ENCODE results near the gene RNASEH2A.

RNASEH2A gene

DNA sequence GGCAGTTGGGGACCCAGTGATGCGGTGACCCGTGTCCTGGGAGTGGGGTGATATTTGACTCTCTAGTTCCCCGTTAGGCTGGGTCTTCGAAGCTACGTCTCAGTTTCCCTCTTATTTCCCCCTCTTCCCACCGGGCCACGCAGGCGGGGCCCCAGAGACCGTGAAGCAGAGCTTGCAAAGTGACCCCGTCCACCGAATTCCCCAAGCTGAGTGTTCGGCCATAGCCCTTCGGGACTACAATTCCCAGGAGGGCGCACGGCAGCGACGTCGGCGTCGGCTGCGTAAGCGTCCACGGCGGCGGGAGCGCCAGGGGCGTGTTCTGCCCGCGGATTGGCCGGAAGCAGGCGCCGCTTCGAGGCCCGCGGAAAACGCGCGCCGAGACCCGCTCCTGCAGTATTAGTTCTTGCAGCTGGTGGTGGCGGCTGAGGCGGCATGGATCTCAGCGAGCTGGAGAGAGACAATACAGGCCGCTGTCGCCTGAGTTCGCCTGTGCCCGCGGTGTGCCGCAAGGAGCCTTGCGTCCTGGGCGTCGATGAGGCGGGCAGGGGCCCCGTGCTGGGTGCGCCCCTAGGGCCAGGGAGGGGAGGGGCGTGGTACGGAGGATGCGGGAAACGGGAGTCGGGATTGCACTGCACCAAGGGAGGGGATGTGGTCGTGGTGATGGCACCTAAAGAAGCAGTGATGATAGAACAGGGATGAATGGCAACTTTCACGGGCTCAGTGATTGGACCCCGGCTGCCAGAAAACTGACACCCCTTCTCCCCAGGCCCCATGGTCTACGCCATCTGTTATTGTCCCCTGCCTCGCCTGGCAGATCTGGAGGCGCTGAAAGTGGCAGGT is at the start of gene RNASEH2A:
RNASEH2A (plus strand) TSS at position 343 of the 840 bp plus-strand sequence; CDS start at position 433, 90 bp downstream.
- Mint-ChIP-seq H3K4me1 (ENCODE audit: low read depth) (peaks cover 25% of the 10 kb centered on the region), H3K27me3 (no peaks in the 10 kb centered on the region), H3K9me3 (no peaks in the 10 kb centered on the region), H3K4me3 (peak within 1 kb of the TSS; percentile 92), H3K36me3 (ENCODE audit: low read depth) (peaks cover 37% of the 10 kb centered on the region), H3K27ac (peak within 1 kb of the TSS; percentile 96)
- DNase-seq, result peak; percentile 92

DNA sequence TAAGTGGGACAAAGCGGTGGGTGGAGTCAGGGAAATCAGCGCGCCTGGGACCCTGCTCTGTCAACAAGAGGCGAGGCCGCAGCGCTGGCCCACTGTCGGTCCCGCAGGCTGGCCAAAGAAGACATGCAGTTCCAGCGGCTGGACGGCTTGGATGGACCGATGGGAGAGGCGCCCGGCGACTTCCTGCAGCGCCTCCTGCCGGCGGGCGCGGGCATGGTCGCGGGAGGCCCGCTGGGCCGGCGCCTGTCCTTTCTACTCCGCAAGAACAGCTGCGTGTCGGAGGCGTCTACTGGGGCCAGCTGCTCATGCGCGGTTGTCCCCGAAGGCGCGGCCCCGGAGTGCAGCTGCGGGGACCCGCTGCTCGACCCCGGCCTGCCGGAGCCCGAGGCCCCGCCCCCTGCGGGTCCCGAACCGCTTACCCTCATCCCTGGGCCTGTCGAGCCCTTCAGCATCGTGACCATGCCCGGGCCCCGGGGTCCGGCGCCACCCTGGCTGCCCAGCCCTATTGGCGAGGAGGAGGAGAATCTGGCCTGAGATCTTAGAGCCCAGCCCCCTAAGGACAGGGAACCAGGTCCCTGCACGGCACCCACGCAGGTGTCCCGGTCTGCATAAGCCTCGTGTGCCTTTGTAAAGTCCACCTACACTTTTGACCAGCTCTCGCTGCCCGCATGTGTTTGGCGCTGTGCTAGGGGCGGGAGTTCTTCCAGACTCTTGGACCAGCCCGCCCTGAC is 48.7 kb upstream of the RNASEH2A start:
- Mint-ChIP-seq H3K27ac (no peak overlapping the region), H3K36me3 (ENCODE audit: low read depth) (no peaks in the 10 kb centered on the region), H3K27me3 (peaks cover 39% of the 10 kb centered on the region), H3K9me3 (no peaks in the 10 kb centered on the region), H3K4me3 (peak overlapping the region; percentile 39), H3K4me1 (ENCODE audit: low read depth) (peaks cover 4% of the 10 kb centered on the region)
- DNase-seq, result peak; percentile 83

DNA sequence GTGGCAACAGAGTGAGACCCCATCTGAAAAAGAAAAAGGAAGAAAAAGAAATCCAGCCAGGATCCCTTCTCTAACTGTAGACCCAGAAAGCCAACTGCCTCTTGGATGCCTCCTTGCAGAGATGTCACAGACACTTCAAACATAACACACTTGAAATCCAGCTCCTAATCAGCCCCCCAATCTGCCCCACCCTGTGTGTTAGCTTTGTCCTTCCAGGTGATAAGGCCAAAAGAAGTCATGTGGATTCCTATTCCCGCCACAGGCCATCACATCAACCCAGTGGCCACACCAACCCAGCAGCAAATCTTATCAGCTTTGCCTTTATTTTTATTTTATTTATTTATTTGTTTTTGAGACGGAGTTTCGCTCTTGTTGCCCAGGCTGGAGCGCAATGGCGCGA is 46.7 kb upstream of the RNASEH2A start:
- Mint-ChIP-seq H3K9me3 (no peaks in the 10 kb centered on the region), H3K4me1 (ENCODE audit: low read depth) (peaks cover 4% of the 10 kb centered on the region), H3K4me3 (no peak overlapping the region), H3K36me3 (ENCODE audit: low read depth) (peaks cover 6% of the 10 kb centered on the region), H3K27ac (no peak overlapping the region), H3K27me3 (peaks cover 23% of the 10 kb centered on the region)
- DNase-seq, result no peak

DNA sequence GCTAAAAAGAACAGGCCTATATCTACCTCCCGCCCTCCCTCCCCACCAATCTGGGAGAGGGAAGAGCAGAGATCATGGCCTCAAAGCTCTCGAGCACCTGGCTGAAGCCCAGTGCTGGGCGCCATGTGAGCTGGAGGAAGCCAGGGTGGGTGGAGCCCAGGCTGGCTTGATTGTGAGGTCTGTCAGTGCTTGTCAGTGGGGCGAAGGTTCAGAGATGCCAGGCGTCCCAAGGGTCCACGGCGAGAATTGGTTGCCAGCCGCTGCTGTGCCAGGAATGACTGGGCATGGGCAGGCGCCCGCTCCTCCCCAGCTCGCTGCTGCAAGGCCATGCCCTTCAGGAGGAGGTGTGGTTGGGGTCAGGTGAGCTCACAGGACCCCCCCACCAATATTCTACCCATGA is 43.3 kb upstream of the RNASEH2A start:
- no peaks in the 10 kb centered on the region for H3K9me3 Mint-ChIP-seq
- no peak for DNase-seq
- no peak overlapping the region for H3K4me3 Mint-ChIP-seq
- peaks cover 6% of the 10 kb centered on the region for H3K27me3 Mint-ChIP-seq
- peaks cover 6% of the 10 kb centered on the region for H3K4me1 Mint-ChIP-seq (ENCODE audit: low read depth)
- no peak overlapping the region for H3K27ac Mint-ChIP-seq
- peaks cover 8% of the 10 kb centered on the region for H3K36me3 Mint-ChIP-seq (ENCODE audit: low read depth)

DNA sequence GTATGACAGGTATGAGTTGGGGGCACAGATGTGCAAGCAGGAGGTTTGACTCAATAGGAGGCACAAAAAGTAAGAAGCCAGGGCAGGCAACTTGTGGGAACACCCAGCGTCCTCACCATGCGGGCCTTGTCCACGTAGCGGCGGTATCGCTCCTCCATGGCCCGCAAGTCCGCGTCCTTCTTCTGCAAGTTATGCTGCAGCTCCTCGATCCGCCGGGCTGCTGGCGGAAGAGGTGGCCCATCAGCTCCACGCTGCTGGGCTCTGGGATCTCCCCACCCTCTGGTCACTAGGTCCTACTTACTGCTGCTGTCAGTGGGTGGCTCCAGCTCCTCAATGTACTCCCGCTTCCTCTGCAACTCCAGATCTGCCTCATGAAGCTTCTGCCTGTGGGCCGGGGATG is 41.7 kb upstream of the RNASEH2A start:
- H3K27ac Mint-ChIP-seq, result no peak overlapping the region
- H3K9me3 Mint-ChIP-seq, result no peaks in the 10 kb centered on the region
- H3K36me3 Mint-ChIP-seq (ENCODE audit: low read depth), result peaks cover 8% of the 10 kb centered on the region
- no peak overlapping the region for H3K4me3 Mint-ChIP-seq
- DNase-seq, result no peak
- no peaks in the 10 kb centered on the region for H3K27me3 Mint-ChIP-seq
- peaks cover 8% of the 10 kb centered on the region for H3K4me1 Mint-ChIP-seq (ENCODE audit: low read depth)

DNA sequence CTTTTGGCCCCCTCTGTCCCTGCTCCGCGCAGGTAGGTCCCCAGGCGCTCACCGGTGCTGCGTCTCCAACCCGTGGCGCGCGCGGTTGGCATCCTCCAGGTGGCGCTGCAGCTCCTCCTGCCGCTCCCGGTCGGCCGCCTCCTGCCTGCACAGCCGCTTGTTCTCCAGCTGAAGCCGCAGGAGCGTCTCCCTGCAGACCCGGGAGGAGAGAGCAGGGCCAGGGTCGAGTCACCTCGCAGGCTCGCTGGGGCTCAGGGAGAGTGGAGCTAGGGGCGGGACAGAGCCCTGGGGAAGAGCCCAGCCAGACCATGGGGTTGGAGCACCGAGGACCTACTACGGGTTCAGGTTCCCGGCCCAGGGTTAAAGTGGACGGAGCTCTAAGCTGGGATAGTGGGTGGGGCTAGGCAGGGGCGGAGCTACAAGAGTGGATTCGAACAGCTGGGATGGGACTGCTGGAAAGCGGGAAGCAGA is 40.3 kb upstream of the RNASEH2A start:
- Mint-ChIP-seq H3K27me3 (no peaks in the 10 kb centered on the region), H3K36me3 (ENCODE audit: low read depth) (peaks cover 8% of the 10 kb centered on the region), H3K4me1 (ENCODE audit: low read depth) (peaks cover 8% of the 10 kb centered on the region), H3K27ac (no peak overlapping the region), H3K4me3 (peak overlapping the region; percentile 53), H3K9me3 (no peaks in the 10 kb centered on the region)
- DNase-seq, result peak; percentile 91

DNA sequence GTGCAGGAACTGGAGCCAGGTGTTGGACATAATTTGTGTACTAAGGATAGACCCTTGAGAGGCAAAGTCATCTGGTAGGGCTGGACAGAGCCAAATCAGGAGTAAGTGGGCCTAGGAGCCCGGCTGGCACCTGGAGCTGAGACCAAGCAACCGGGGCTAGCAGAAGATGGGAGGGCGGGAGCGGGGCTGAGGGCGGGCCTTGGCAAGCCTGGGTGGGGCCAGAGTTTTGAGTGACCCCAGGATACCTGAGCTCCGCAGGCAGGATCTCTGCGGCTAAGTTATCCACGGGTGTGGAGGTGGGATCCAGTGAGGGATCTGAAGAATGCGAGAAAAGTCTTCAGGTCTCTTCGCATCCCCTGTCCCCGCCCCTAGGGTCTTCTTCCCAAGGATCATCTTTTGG is 39.2 kb upstream of the RNASEH2A start:
- peaks cover 8% of the 10 kb centered on the region for H3K36me3 Mint-ChIP-seq (ENCODE audit: low read depth)

DNA sequence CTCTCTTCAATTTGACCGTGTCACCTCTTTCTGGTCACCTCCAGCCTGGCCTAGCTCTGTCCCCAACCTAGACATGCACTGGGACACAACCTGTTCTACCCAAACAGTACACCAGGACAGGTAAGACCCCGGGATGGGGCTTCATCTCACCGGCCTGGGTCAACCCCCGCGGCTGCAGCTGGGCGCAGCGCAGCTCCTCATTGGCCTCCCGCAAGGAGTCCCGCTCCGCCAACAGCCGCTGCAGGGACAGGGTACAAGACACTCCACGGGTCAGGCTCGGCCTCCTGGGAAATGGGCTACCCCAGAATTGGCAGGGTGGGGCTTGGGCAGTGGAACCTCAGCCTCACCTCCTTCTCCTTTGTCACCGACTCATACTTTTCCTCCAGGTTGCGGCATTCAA is 38.7 kb upstream of the RNASEH2A start:
- Mint-ChIP-seq H3K9me3 (no peaks in the 10 kb centered on the region), H3K4me1 (ENCODE audit: low read depth) (peaks cover 8% of the 10 kb centered on the region), H3K4me3 (no peak overlapping the region), H3K27ac (no peak overlapping the region), H3K36me3 (ENCODE audit: low read depth) (peaks cover 8% of the 10 kb centered on the region), H3K27me3 (no peaks in the 10 kb centered on the region)
- DNase-seq, result no peak

More for the DNA sequence above, 39.2 kb upstream of the RNASEH2A start:
- Mint-ChIP-seq H3K4me1 (ENCODE audit: low read depth) (peaks cover 8% of the 10 kb centered on the region), H3K4me3 (no peak overlapping the region), H3K27me3 (no peaks in the 10 kb centered on the region), H3K27ac (no peak overlapping the region), H3K9me3 (no peaks in the 10 kb centered on the region)
- no peak for DNase-seq

DNA sequence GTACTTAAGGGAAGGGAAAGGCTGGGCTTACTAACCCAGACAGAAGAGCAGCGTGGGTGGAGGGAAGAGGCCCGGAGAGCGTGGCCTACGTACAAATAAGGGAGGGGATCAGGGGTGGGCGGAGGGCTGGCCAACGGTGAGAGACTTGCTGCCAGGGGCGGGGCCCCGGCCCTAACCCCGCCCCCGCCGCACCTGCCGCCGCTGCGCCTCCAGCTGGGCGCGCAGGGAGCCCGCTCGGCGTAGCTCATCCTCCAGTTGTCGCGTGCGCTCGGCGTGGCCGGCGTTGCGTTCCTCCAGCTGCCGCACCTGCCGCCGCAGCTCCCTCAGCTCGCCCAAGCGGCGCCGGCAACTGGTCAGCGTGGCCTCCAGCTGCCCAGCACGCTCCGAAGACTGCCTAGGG is 36.7 kb upstream of the RNASEH2A start:
- peaks cover 19% of the 10 kb centered on the region for H3K4me1 Mint-ChIP-seq (ENCODE audit: low read depth)
- H3K4me3 Mint-ChIP-seq, result peak overlapping the region; percentile 26
- H3K9me3 Mint-ChIP-seq, result no peaks in the 10 kb centered on the region

DNA sequence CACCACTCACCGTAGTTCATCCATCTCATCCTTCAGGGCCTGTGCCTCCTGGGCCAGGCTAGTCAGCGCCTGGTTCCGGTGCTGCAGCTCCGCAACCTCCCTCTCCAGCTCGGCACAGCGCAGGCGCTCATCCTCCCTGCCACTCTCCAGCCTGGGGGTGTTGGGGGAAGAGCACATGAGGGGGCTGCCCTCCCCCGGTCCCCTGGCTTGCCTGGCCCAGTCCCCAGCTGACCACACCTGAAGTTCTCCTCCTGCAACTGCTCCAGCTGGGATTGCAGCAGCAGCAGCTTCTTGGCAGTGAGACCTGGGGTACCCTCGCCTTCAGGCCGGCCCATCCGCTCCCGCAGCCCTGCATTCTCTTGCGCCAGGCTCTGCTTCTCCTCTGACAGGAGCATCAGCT is 35.5 kb upstream of the RNASEH2A start:
- H3K4me3 Mint-ChIP-seq, result no peak overlapping the region
- H3K27me3 Mint-ChIP-seq, result no peaks in the 10 kb centered on the region
- H3K4me1 Mint-ChIP-seq (ENCODE audit: low read depth), result peaks cover 22% of the 10 kb centered on the region
- no peak for DNase-seq
- no peaks in the 10 kb centered on the region for H3K36me3 Mint-ChIP-seq (ENCODE audit: low read depth)
- H3K9me3 Mint-ChIP-seq, result no peaks in the 10 kb centered on the region
- no peak overlapping the region for H3K27ac Mint-ChIP-seq

More for the DNA sequence above, 36.7 kb upstream of the RNASEH2A start:
- DNase-seq, result peak; percentile 67
- H3K27me3 Mint-ChIP-seq, result no peaks in the 10 kb centered on the region
- no peak overlapping the region for H3K27ac Mint-ChIP-seq
- peaks cover 2% of the 10 kb centered on the region for H3K36me3 Mint-ChIP-seq (ENCODE audit: low read depth)

DNA sequence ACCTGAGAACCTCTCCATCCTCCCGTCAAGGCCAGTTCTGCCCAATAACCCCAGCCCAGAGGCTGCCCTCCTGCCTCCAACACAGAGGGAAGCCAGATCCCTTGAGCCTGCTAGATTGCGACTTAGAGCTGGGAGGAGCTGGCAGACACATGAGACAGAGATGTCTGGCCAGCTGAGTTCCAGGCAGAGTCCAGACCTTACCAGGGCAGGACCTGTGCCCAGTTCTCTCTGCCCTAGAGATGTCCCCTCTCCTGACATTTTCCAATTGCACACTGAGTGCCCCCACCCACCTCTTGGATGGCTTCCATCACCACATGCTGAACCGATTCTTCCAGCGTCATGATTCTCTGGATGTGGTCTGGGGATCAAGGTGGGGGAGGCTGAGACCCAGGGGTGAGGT is 34.1 kb upstream of the RNASEH2A start:
- peaks cover 24% of the 10 kb centered on the region for H3K4me1 Mint-ChIP-seq (ENCODE audit: low read depth)
- no peaks in the 10 kb centered on the region for H3K9me3 Mint-ChIP-seq

DNA sequence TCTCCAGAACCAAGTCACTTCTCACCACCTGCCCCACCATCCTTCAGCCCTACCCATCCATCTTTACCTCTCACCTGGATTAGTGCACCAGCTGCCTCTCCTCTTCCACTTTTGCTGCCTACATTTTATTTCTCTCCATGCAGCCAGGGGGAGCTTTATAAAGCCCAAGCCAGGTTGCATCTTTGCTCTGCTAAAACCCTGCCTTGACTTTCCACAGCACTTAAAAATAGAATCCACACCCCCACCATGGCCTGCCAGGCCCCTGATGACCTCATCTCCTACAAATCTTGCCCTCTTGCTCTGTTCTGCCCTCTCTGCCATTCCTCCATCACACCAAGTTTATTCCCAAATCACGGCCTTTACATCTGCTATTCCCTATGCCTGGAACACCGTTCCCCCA is 32.8 kb upstream of the RNASEH2A start:
- no peak for DNase-seq
- Mint-ChIP-seq H3K36me3 (ENCODE audit: low read depth) (no peaks in the 10 kb centered on the region), H3K9me3 (no peaks in the 10 kb centered on the region), H3K27ac (no peak overlapping the region), H3K27me3 (no peaks in the 10 kb centered on the region), H3K4me3 (no peak overlapping the region), H3K4me1 (ENCODE audit: low read depth) (peaks cover 34% of the 10 kb centered on the region)

More for the DNA sequence above, 34.1 kb upstream of the RNASEH2A start:
- Mint-ChIP-seq H3K27ac (no peak overlapping the region), H3K4me3 (no peak overlapping the region), H3K27me3 (no peaks in the 10 kb centered on the region), H3K36me3 (ENCODE audit: low read depth) (no peaks in the 10 kb centered on the region)
- DNase-seq, result no peak

DNA sequence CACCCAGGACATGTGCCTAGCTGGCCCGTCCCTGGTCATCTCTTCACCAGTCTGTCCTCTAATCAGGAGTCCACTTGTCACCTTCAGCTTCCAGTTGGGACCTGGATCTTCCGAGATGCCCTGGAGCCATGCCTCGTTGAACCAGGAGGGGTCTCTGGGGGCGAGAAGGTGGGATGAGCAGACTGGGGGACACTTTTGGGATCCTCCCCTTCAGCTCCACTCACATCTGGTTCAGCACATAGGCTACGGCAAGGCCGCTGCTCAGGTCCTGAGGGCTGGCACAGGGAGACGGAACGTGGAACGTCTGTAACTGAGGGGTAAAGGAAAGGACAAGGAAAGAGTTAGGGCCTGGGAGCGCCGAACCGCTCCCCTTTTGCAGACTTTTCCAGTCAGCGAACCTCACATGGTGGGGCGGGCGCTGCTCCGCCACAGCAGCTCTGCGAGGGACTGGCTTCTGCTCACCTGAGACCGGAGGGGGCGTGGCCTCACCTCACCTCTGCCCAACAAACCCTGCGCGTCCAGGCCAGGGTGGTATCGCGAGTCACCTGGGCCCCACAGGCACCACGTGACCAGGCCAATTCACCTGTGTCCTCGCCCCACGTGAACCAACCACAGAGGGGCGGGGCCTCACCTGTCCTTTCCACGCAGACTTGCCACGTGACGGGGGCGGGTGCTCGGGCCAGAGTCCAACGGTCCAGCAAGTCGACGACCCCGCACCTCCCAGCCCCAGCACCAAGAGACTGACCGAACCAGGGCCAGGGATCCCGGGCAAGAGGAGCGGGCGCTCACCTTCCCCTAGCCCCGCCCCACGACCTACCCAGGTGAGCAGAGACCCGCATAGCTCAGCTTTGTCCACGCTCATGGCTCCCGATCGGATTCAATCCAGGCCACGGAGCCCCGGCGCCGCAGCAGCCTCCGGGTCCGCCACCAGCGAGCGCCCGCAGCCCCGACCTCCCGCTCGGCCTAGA is 31.5 kb upstream of the RNASEH2A start, which contains the start of gene HOOK2:
HOOK2 (minus strand) TSS at position 965 of the 968 bp plus-strand sequence; CDS start at position 862, 103 bp downstream.
- peak; percentile 49 for DNase-seq
- H3K36me3 Mint-ChIP-seq (ENCODE audit: low read depth), result no peaks in the 10 kb centered on the region

More for the DNA sequence above, 31.5 kb upstream of the RNASEH2A start, which contains the start of gene HOOK2:
- no peaks in the 10 kb centered on the region for H3K9me3 Mint-ChIP-seq
- peak within 1 kb of the TSS; percentile 76 for H3K4me3 Mint-ChIP-seq
- H3K4me1 Mint-ChIP-seq (ENCODE audit: low read depth), result peaks cover 44% of the 10 kb centered on the region
- no peaks in the 10 kb centered on the region for H3K27me3 Mint-ChIP-seq
- peak within 1 kb of the TSS; percentile 87 for H3K27ac Mint-ChIP-seq

All from activated T-cell treated with anti-CD3 and anti-CD28 coated beads, Interleukin-2, amount 50 U/mL, for 24 hours (primary cell).